ENCODE results near the gene ACTA1.

- TF ChIP-seq MAFK (IDR thresholded peaks at IDR 0.05; ENCODE audit: partially characterized antibody) (no peak), FOXS1 (CRISPR knock-in tag; IDR thresholded peaks at IDR 0.05) (no peak), HOXA7 (CRISPR knock-in tag; IDR thresholded peaks at IDR 0.05) (no peak), JUN (IDR thresholded peaks at IDR 0.05) (no peak), SMC3 (IDR thresholded peaks at IDR 0.05) (no peak), CTCF (IDR thresholded peaks at IDR 0.05) (no peak), REST (IDR thresholded peaks at IDR 0.05) (no peak), POLR2A (IDR thresholded peaks at IDR 0.05; ENCODE audit: low read length) (no peak), RAD21 (conservative IDR thresholded peaks at IDR 0.05 in 1 of 2, IDR thresholded peaks at IDR 0.05 in 1 of 2) (no peak), CEBPB (IDR thresholded peaks at IDR 0.05) (no peak), MAX (IDR thresholded peaks at IDR 0.05) (no peak), ZFP36 (IDR thresholded peaks at IDR 0.05; ENCODE audit: borderline replicate concordance, partially characterized antibody) (no peak), RFX5 (IDR thresholded peaks at IDR 0.05) (no peak)
These were observed 47.9 kb downstream of the ACTA1 start for GRCh38 chr1:229385853-229386456.
